IMR-90 (cell line): ENCODE results near the gene GXYLT1. TPM values are rescaled to one million over a fixed set of nuclear protein-coding genes. Genes with fewer than 3 reads are reported as not detected.

Source experiments
- ATAC-seq: fragments of 200-7000 bp; cut with Tn5 transposase; 2 replicates; pipeline ENCODE4 v1.9.1; 2020; ENCODE audit warnings: low read depth, mild to moderate bottlenecking, moderate library complexity
- BruUV-seq: library from RNA; stranded (reverse); fragments of 400-500 nt; replicated peaks from 2 replicates; lab custom pipeline; 2021; lab: Mats Ljungman, UMichigan
- CTCF ChIA-PET: fragments of 300-600 bp; formaldehyde crosslinking; extraction: SDS; loops from one replicate; lab custom pipeline; 2021; ENCODE audit warnings: antibody characterized with exemption; lab: Yijun Ruan, JAX
- POLR2A ChIA-PET: fragments of 300-600 bp; sonication (Branson Sonifier 250); formaldehyde crosslinking; loops from one replicate; lab custom pipeline; 2022; ENCODE audit warnings: antibody characterized with exemption; ENCODE audit not compliant: unreplicated experiment; lab: Charles Lee
- DNase-seq: peaks from one replicate; pipeline ENCODE4 v3.0.0; 2013
- H2AFZ ChIP-seq: replicated peaks from 2 replicates; pipeline ENCODE3; 2013; ENCODE audit warnings: low read length, mild to moderate bottlenecking; ENCODE audit not compliant: poor library complexity
- H2AK5ac ChIP-seq: 2 replicates; pipeline ENCODE4 v1.6.1; 2013; ENCODE audit warnings: low read depth, low read length, inconsistent platforms
- H2AK9ac ChIP-seq: replicated peaks from 2 replicates; pipeline ENCODE3; 2013; ENCODE audit warnings: mild to moderate bottlenecking, low read depth, low read length, moderate library complexity; ENCODE audit not compliant: poor library complexity
- H2BK120ac ChIP-seq: 2 replicates; pipeline ENCODE4 v1.6.1; 2013; ENCODE audit warnings: low read depth, low read length, inconsistent platforms
- H2BK15ac ChIP-seq: 3 replicates; pipeline ENCODE4 v1.6.1; 2013; ENCODE audit warnings: low read depth, low read length, inconsistent platforms
- H2BK20ac ChIP-seq: 2 replicates; pipeline ENCODE4 v1.6.1; 2013; ENCODE audit warnings: low read depth, mild to moderate bottlenecking, inconsistent platforms, low read length, moderate library complexity
- H2BK5ac ChIP-seq: 2 replicates; pipeline ENCODE4 v1.6.1; 2013; ENCODE audit warnings: mild to moderate bottlenecking, low read depth, low read length, inconsistent platforms; ENCODE audit not compliant: poor library complexity, severe bottlenecking
- H3K14ac ChIP-seq: replicated peaks from 2 replicates; pipeline ENCODE4 v1.6.1; 2013; ENCODE audit warnings: low read depth, low read length, inconsistent platforms
- H3K18ac ChIP-seq: 2 replicates; pipeline ENCODE4 v1.6.1; 2013; ENCODE audit warnings: low read depth, low read length, control low read depth
- H3K23ac ChIP-seq: 2 replicates; pipeline ENCODE4 v1.6.1; 2013; ENCODE audit warnings: low read depth, low read length, inconsistent platforms
- H3K27ac ChIP-seq: 2 replicates; pipeline ENCODE4 v1.5.1; 2013; ENCODE audit warnings: mild to moderate bottlenecking, control low read depth, low read length; ENCODE audit not compliant: insufficient read depth
- H3K27me3 ChIP-seq: 2 replicates; pipeline ENCODE4 v1.6.1; 2013; ENCODE audit warnings: low read length; ENCODE audit not compliant: control insufficient read depth, insufficient read depth
- H3K36me3 ChIP-seq: 2 replicates; pipeline ENCODE4 v1.6.1; 2013; ENCODE audit warnings: low read length, mixed read lengths; ENCODE audit not compliant: control insufficient read depth, insufficient read depth
- H3K4ac ChIP-seq: 2 replicates; pipeline ENCODE4 v1.6.1; 2013; ENCODE audit warnings: low read depth, low read length, inconsistent platforms
- H3K4me1 ChIP-seq: 2 replicates; pipeline ENCODE4 v1.6.1; 2013; ENCODE audit warnings: low read length, mixed read lengths; ENCODE audit not compliant: control insufficient read depth, insufficient read depth
- H3K4me2 ChIP-seq: 2 replicates; pipeline ENCODE4 v1.6.1; 2013; ENCODE audit warnings: low read depth, mild to moderate bottlenecking, control low read depth, low read length, moderate library complexity
- H3K4me3 ChIP-seq: 2 replicates; pipeline ENCODE4 v1.5.1; 2013; ENCODE audit warnings: low read depth, mild to moderate bottlenecking, control low read depth, low read length, moderate library complexity; ENCODE audit not compliant: insufficient read depth
- H3K56ac ChIP-seq: 2 replicates; pipeline ENCODE4 v1.6.1; 2013; ENCODE audit warnings: low read length, inconsistent platforms; ENCODE audit not compliant: insufficient read depth; ENCODE audit errors: extremely low read depth
- H3K79me1 ChIP-seq, 2 experiments: 2 replicates each; pipeline ENCODE4 v1.6.1; 2013; ENCODE audit warnings: low read length in 2 of 2, inconsistent platforms in 1 of 2, low read depth in 1 of 2
- H3K9ac ChIP-seq: 2 replicates; pipeline ENCODE4 v1.6.1; 2013; ENCODE audit warnings: low read depth, low read length, control low read depth
- H3K9me1 ChIP-seq: 2 replicates; pipeline ENCODE4 v1.6.1; 2013; ENCODE audit warnings: low read length, inconsistent platforms; ENCODE audit not compliant: insufficient read depth
- H3K9me3 ChIP-seq: 2 replicates; pipeline ENCODE4 v1.6.1; 2013; ENCODE audit warnings: low read length; ENCODE audit not compliant: control insufficient read depth, insufficient read depth
- H4K20me1 ChIP-seq: 2 replicates; pipeline ENCODE4 v1.6.1; 2013; ENCODE audit warnings: low read length, inconsistent platforms; ENCODE audit not compliant: insufficient read depth
- H4K5ac ChIP-seq: 2 replicates; pipeline ENCODE4 v1.6.1; 2013; ENCODE audit warnings: mild to moderate bottlenecking, low read depth, low read length, control low read depth
- H4K8ac ChIP-seq, 2 experiments: 2 replicates each; pipeline ENCODE4 v1.6.1; 2013; ENCODE audit warnings: low read depth in 2 of 2, low read length in 2 of 2, control low read depth in 1 of 2, inconsistent platforms in 1 of 2
- H4K91ac ChIP-seq: 2 replicates; pipeline ENCODE4 v1.6.1; 2013; ENCODE audit warnings: low read depth, low read length, inconsistent platforms; ENCODE audit not compliant: insufficient read depth
- BHLHE40 ChIP-seq: fragments of 150-350 bp; IDR thresholded peaks from 2 replicates; pipeline ENCODE4 v1.6.1; 2016; ENCODE audit warnings: mild to moderate bottlenecking, low read depth, low read length
- CEBPB ChIP-seq: IDR thresholded peaks from 2 replicates; pipeline ENCODE4 v1.6.1; 2012; ENCODE audit warnings: low read depth, low read length, improper control_type of control experiment
- CHD1 ChIP-seq: IDR thresholded peaks from 2 replicates; pipeline ENCODE4 v1.6.1; 2012; ENCODE audit warnings: low read depth, low read length, improper control_type of control experiment
- MAFK ChIP-seq: IDR thresholded peaks from 2 replicates; pipeline ENCODE4 v1.6.1; 2012; ENCODE audit warnings: low read depth, low read length, improper control_type of control experiment
- MAZ ChIP-seq: IDR thresholded peaks from 2 replicates; pipeline ENCODE4 v1.6.1; 2012; ENCODE audit warnings: low read depth, mild to moderate bottlenecking, low read length, improper control_type of control experiment, moderate library complexity, borderline replicate concordance
- MXI1 ChIP-seq: IDR thresholded peaks from 2 replicates; pipeline ENCODE4 v1.6.1; 2012; ENCODE audit warnings: low read depth, mild to moderate bottlenecking, low read length, moderate library complexity, borderline replicate concordance
- NFE2L2 ChIP-seq: fragments of 150-350 bp; IDR thresholded peaks from 2 replicates; pipeline ENCODE4 v1.6.1; 2016; ENCODE audit warnings: low read depth, mild to moderate bottlenecking, low read length
- RAD21 ChIP-seq: IDR thresholded peaks from 2 replicates; pipeline ENCODE4 v1.6.1; 2012; ENCODE audit warnings: low read length, improper control_type of control experiment
- RCOR1 ChIP-seq: IDR thresholded peaks from 2 replicates; pipeline ENCODE4 v1.6.1; 2012; ENCODE audit warnings: mild to moderate bottlenecking, low read length, improper control_type of control experiment; ENCODE audit not compliant: insufficient replicate concordance
- RFX5 ChIP-seq: IDR thresholded peaks from 2 replicates; pipeline ENCODE4 v1.8.0; 2012; ENCODE audit warnings: low read depth, mild to moderate bottlenecking, low read length, moderate library complexity
- whole genome bisulfite sequencing, 2 experiments: methylation state at CpG; one replicate each; pipeline versions ENCODE4 v1.1.5 to v1.1.7; 2013; ENCODE audit warnings: missing lambda C conversion rate in 2 of 2; ENCODE audit not compliant: insufficient read length in 1 of 2; ENCODE audit errors: extremely low coverage in 2 of 2; 5-methylcytosine and 5-hydroxymethylcytosine counted together
- dilution Hi-C: fragments of 300-500 bp; cut with HindIII; formaldehyde crosslinking; loops from one replicate; pipeline ENCODE4 v1.14.3; 2018; ENCODE audit warnings: low sequenced_read_pairs; ENCODE audit not compliant: unreplicated experiment
- in situ Hi-C: fragments of 300-500 bp; cut with MboI; formaldehyde crosslinking; loops from 3 replicates; pipeline ENCODE4 v1.14.3; 2019; ENCODE audit warnings: low sequenced_read_pairs, inconsistent platforms, mixed read lengths
- intact Hi-C: fragments of 100-400 bp; cut with micrococcal nuclease; formaldehyde crosslinking; loops from 2 replicates; pipeline ENCODE4 v1.10.0; 2022
- polyA plus RNA-seq, 3 experiments: library from polyadenylated mRNA; depleted of rRNA; stranded (reverse); fragments of >200 nt; gene quantifications; 2 replicates each; pipeline ENCODE4 v1.2.3, GENCODE V29; 2012; ENCODE audit warnings: low replicate concordance in 1 of 3
- total RNA-seq: library from RNA; depleted of rRNA; stranded (reverse); fragments of >200 nt; gene quantifications from 2 replicates; pipeline ENCODE4 v1.2.3, GENCODE V29; 2012
- TF ChIP-seq, protein P1 (sequence below): fragments of 150-350 bp; IDR thresholded peaks from 2 replicates; pipeline ENCODE4 v1.6.1; 2017; ENCODE audit warnings: mild to moderate bottlenecking, antibody characterized with exemption, low read length, low read depth

Gene GXYLT1
- total and polyA plus RNA-seq, 2 of the 4 experiments (the other 2 are of a cell fraction): 8.5 to 8.6 TPM

GRCh38 chr12:42186793-42187192 is 42.1 kb upstream of the GXYLT1 start:
- Histone ChIP-seq H3K27me3 (no peaks in the 10 kb centered on the region), H3K9me1 (peaks cover 3% of the 10 kb centered on the region; the same call in 1 of the 2 replicates), H2BK20ac (no peak overlapping the region), H3K4me1 (no peaks in the 10 kb centered on the region), H2BK5ac (no peak overlapping the region), H4K20me1 (no peaks in the 10 kb centered on the region), H3K27ac (no peak overlapping the region), H4K8ac (no peak overlapping the region), H2AK5ac (no peak overlapping the region), H2BK120ac (no peak overlapping the region), H3K14ac (no peak overlapping the region), H3K18ac (no peak overlapping the region), H4K5ac (no peak overlapping the region), H2AFZ (no peak overlapping the region), H3K36me3 (peaks cover 2% of the 10 kb centered on the region; the same call in 1 of the 2 replicates), H3K9me3 (no peaks in the 10 kb centered on the region), H3K23ac (no peak overlapping the region), H4K91ac (no peak overlapping the region), H3K4me3 (no peak overlapping the region), H3K56ac (no peak overlapping the region), H3K79me1 (peaks cover 9 to 23% of the 10 kb centered on the region in 2 experiments; a peak in 3 of 4 replicates), H2BK15ac (no peak overlapping the region), H3K4ac (no peak overlapping the region), H3K9ac (no peak overlapping the region), H3K4me2 (no peak overlapping the region), H2AK9ac (no peak overlapping the region)
- intact Hi-C loops: no loop called here
- POLR2A ChIA-PET: no interaction called here
- no peak for ATAC-seq
- TF ChIP-seq MAZ (no peak), RCOR1 (no peak), RAD21 (no peak), BHLHE40 (no peak), RFX5 (no peak), MAFK (no peak), CEBPB (no peak), MXI1 (no peak), NFE2L2 (no peak), CHD1 (no peak)
- TF ChIP-seq, protein P1, sequence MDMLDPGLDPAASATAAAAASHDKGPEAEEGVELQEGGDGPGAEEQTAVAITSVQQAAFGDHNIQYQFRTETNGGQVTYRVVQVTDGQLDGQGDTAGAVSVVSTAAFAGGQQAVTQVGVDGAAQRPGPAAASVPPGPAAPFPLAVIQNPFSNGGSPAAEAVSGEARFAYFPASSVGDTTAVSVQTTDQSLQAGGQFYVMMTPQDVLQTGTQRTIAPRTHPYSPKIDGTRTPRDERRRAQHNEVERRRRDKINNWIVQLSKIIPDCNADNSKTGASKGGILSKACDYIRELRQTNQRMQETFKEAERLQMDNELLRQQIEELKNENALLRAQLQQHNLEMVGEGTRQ: no peak
- BruUV-seq: no TSS peak
- in situ Hi-C loops: no loop called here
- dilution Hi-C loops: no loop called here
- CTCF ChIA-PET: no interaction called here
- DNase-seq: no peak
- WGBS, 2 experiments: no CpG with 5 or more reads among the region's 2 CpGs
